MM.1S (cell line): ENCODE data around the gene CLEC16A.

Source experiments
- DNase-seq: peaks from one replicate; pipeline ENCODE4 v3.0.0-alpha.2; 2015
- H2AFZ ChIP-seq: fragments of 300-600 bp; sonication (generic); 2 replicates; pipeline ENCODE4 v1.6.0; 2016; ENCODE audit warnings: antibody characterized with exemption, low read length
- H3F3A ChIP-seq: fragments of 300-600 bp; sonication (generic); 2 replicates; pipeline ENCODE4 v1.6.1; 2016; ENCODE audit warnings: mild to moderate bottlenecking, antibody characterized with exemption, low read length, moderate library complexity, mixed read lengths; ENCODE audit not compliant: insufficient read depth
- H3K27ac ChIP-seq: fragments of 300-600 bp; sonication (generic); 2 replicates; pipeline ENCODE4 v1.5.1; 2016; ENCODE audit warnings: mild to moderate bottlenecking, low read length
- H3K27me3 ChIP-seq: fragments of 300-600 bp; sonication (generic); replicated peaks from 2 replicates; pipeline ENCODE4 v1.6.0; 2016; ENCODE audit warnings: low read length; ENCODE audit not compliant: insufficient read depth
- H3K36me3 ChIP-seq: fragments of 300-600 bp; sonication (generic); replicated peaks from 2 replicates; pipeline ENCODE4 v1.6.1; 2016; ENCODE audit warnings: mild to moderate bottlenecking, low read length, mixed read lengths; ENCODE audit not compliant: insufficient read depth
- H3K4me1 ChIP-seq: fragments of 300-600 bp; sonication (generic); 2 replicates; pipeline ENCODE4 v1.6.1; 2016; ENCODE audit warnings: low read length, mixed read lengths
- H3K4me2 ChIP-seq: fragments of 300-600 bp; sonication (generic); 2 replicates; pipeline ENCODE4 v1.6.0; 2016; ENCODE audit warnings: low read depth, low read length
- H3K4me3 ChIP-seq: fragments of 300-600 bp; sonication (generic); 2 replicates; pipeline ENCODE4 v1.5.1; 2016; ENCODE audit warnings: low read length, mixed read lengths
- H3K79me2 ChIP-seq: fragments of 300-600 bp; sonication (generic); 2 replicates; pipeline ENCODE4 v1.6.1; 2016; ENCODE audit warnings: mixed run types, low read length, mixed read lengths
- H3K9ac ChIP-seq: fragments of 300-600 bp; sonication (generic); 2 replicates; pipeline ENCODE4 v1.6.1; 2016; ENCODE audit warnings: low read length, mixed read lengths
- H3K9me2 ChIP-seq: fragments of 300-600 bp; sonication (generic); replicated peaks from 2 replicates; pipeline ENCODE4 v1.6.1; 2016; ENCODE audit warnings: mild to moderate bottlenecking, low read length, mixed read lengths; ENCODE audit not compliant: insufficient read depth
- H3K9me3 ChIP-seq: fragments of 300-600 bp; sonication (generic); replicated peaks from 2 replicates; pipeline ENCODE4 v1.6.1; 2016; ENCODE audit warnings: mild to moderate bottlenecking, low read length, mixed read lengths; ENCODE audit not compliant: insufficient read depth
- H4K20me1 ChIP-seq: fragments of 300-600 bp; sonication (generic); 2 replicates; pipeline ENCODE4 v1.6.1; 2016; ENCODE audit warnings: mild to moderate bottlenecking, low read length, moderate library complexity, mixed read lengths; ENCODE audit not compliant: insufficient read depth
- EZH2 ChIP-seq: fragments of 300-600 bp; sonication (generic); optimal IDR thresholded peaks from 2 replicates; pipeline ENCODE3; 2017; ENCODE audit warnings: low read depth, mild to moderate bottlenecking, antibody characterized with exemption, low read length, mixed read lengths
- EZH2phosphoT487 ChIP-seq: fragments of 300-600 bp; sonication (generic); IDR thresholded peaks from 2 replicates; pipeline ENCODE4 v1.6.1; 2018; ENCODE audit warnings: antibody characterized with exemption, low read length
- TF ChIP-seq, protein P1 (sequence below): fragments of 300-600 bp; sonication (generic); IDR thresholded peaks from 2 replicates; pipeline ENCODE4 v1.5.1; 2016; ENCODE audit warnings: antibody characterized with exemption, low read length, mixed read lengths

Gene CLEC16A

DNA sequence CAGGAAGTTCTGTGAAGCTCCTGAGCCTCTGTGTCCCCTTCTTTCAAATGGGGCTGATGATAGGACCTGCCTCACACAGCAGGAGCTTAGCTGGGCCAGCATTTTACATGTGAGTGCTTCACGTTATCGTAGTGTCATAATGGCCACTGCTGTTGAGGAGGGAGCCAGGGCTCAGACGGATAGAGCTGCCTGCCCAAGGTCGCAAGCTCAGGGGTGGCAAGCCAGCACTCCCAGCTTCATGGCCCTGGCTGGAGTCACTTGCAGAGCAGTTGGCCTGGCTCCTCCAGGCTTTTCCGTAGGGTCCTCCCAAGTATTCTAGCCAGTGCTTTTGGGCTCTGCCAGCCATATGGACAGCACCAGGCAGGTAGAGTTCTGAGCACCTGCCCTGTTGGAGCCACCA lies 196.5 kb downstream of the CLEC16A start:
- Histone ChIP-seq H3K9me3 (no peaks in the 10 kb centered on the region), H3K9ac (no peak overlapping the region)
- no peak for DNase-seq

DNA sequence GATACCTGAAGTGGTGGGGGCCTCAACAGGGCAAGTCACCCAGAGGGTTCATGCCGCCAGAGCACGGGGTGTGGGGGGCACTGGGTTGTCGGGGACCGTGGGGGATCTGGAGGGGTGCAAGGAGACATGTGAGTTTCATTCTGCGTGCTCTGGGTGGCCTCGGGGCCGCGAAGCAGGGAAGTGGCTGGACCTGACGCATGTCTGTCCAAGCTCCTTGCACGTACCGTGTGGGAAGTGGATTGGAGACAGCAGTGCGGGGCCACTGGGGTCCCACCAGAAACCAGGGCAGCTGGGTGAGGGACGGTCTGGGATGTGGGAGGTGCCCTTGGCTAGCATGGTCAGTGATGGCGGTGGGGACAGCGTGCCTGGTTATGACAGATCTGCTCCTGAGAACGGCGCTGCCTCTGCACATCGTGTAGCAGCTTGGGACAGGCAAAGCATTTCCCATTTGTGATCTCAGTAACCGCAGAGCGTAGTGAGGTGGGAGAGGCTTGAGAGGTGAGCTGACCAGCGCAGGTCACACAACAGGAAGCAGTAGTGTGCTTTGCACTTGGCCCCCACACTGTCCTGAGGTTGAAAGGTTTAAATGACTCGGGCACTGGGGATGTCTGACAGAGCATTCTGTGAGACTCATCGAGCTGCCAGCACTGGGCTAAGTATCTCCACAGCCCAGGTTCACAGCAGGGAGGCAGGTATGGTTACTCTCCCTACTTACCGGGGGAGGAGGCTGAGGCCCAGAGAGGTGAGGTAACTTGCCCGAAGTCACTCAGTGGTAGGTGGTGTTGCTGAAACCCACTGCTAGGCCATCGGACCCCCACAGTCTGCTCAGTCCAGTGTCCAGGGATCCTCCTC lies 197.3 kb downstream of the CLEC16A start:
- Histone ChIP-seq H3K79me2 (no peaks in the 10 kb centered on the region), H3K9me3 (no peaks in the 10 kb centered on the region)
- TF ChIP-seq, protein P1, sequence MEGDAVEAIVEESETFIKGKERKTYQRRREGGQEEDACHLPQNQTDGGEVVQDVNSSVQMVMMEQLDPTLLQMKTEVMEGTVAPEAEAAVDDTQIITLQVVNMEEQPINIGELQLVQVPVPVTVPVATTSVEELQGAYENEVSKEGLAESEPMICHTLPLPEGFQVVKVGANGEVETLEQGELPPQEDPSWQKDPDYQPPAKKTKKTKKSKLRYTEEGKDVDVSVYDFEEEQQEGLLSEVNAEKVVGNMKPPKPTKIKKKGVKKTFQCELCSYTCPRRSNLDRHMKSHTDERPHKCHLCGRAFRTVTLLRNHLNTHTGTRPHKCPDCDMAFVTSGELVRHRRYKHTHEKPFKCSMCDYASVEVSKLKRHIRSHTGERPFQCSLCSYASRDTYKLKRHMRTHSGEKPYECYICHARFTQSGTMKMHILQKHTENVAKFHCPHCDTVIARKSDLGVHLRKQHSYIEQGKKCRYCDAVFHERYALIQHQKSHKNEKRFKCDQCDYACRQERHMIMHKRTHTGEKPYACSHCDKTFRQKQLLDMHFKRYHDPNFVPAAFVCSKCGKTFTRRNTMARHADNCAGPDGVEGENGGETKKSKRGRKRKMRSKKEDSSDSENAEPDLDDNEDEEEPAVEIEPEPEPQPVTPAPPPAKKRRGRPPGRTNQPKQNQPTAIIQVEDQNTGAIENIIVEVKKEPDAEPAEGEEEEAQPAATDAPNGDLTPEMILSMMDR = no peak
- TF ChIP-seq EZH2 = no peak
- no peak for TF ChIP-seq EZH2phosphoT487

More for the DNA sequence above, 196.5 kb downstream of the CLEC16A start:
- Histone ChIP-seq H2AFZ (no peak overlapping the region), H3K4me3 (no peak overlapping the region), H3K4me1 (no peaks in the 10 kb centered on the region), H3K79me2 (no peaks in the 10 kb centered on the region), H3K36me3 (no peaks in the 10 kb centered on the region), H3K9me2 (no peaks in the 10 kb centered on the region), H3K27me3 (no peaks in the 10 kb centered on the region), H4K20me1 (no peaks in the 10 kb centered on the region), H3F3A (no peaks in the 10 kb centered on the region), H3K27ac (no peak overlapping the region), H3K4me2 (no peak overlapping the region)
- no peak for TF ChIP-seq EZH2
- TF ChIP-seq, protein P1 = no peak
- no peak for TF ChIP-seq EZH2phosphoT487

DNA sequence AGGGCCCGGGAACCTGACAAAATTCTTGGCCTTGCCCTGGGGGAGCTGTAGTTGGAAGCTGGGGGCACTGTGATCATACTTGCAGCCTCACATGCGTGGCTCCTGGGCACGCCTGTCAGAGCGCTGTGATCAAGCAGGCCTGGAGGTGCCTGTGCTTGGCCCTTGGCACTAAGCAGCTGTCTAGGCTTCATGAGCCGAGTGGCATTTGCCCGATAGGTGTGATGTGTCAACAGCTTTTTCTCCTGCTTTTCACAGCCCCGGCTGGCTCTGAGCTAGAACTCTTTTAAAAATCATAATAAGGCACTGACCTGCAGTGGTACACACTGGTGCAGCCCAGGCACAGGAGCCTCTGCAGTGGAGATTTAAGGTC lies 197.9 kb downstream of the CLEC16A start:
- no peak overlapping the region for H3K4me2 ChIP-seq
- no peaks in the 10 kb centered on the region for H3K9me2 ChIP-seq
- H3K27ac ChIP-seq = no peak overlapping the region
- TF ChIP-seq, protein P1 = no peak
- TF ChIP-seq EZH2phosphoT487 (no peak), EZH2 (no peak)
- no peak overlapping the region for H3K4me3 ChIP-seq
- H3K27me3 ChIP-seq = no peaks in the 10 kb centered on the region
- no peak overlapping the region for H3K9ac ChIP-seq
- no peaks in the 10 kb centered on the region for H3K79me2 ChIP-seq
- H3K9me3 ChIP-seq = no peaks in the 10 kb centered on the region
- H3F3A ChIP-seq = no peaks in the 10 kb centered on the region
- H3K4me1 ChIP-seq = no peaks in the 10 kb centered on the region
- no peak overlapping the region for H2AFZ ChIP-seq
- DNase-seq = no peak
- H4K20me1 ChIP-seq = no peaks in the 10 kb centered on the region
- no peaks in the 10 kb centered on the region for H3K36me3 ChIP-seq

More for the DNA sequence above, 197.3 kb downstream of the CLEC16A start:
- Histone ChIP-seq H3K27me3 (no peaks in the 10 kb centered on the region), H4K20me1 (no peaks in the 10 kb centered on the region), H3K4me2 (no peak overlapping the region), H3K36me3 (no peaks in the 10 kb centered on the region), H3K4me1 (no peaks in the 10 kb centered on the region), H3K4me3 (no peak overlapping the region), H3F3A (no peaks in the 10 kb centered on the region), H2AFZ (no peak overlapping the region), H3K27ac (no peak overlapping the region), H3K9me2 (no peaks in the 10 kb centered on the region), H3K9ac (no peak overlapping the region)
- no peak for DNase-seq
